Right lobe of liver (tissue), 4 donors: ENCODE results near the gene HOXA10.

Source experiments
- POLR2A ChIP-seq: fragments of 450-650 bp; IDR thresholded peaks from one replicate; pipeline ENCODE4 v1.6.1; 2017; ENCODE audit warnings: antibody characterized with exemption, mild to moderate bottlenecking
- TF ChIP-seq, protein P1 (sequence below), 4 donors: fragments of 200-600 bp in 3 of 4; fragments of 450-650 bp in 1 of 4; IDR thresholded peaks; one replicate each; pipeline versions ENCODE4 v1.5.1 to v1.8.0; 2016 to 2022; ENCODE audit warnings: antibody characterized with exemption in 4 of 4, mild to moderate bottlenecking in 2 of 4
- donor health status: DM: no; HTN: no; CAD: no.
- donor health status: DM: no; HTN: no; CAD: no.
- donor health status: DM: no; HTN: yes; CAD: no.

DNA sequence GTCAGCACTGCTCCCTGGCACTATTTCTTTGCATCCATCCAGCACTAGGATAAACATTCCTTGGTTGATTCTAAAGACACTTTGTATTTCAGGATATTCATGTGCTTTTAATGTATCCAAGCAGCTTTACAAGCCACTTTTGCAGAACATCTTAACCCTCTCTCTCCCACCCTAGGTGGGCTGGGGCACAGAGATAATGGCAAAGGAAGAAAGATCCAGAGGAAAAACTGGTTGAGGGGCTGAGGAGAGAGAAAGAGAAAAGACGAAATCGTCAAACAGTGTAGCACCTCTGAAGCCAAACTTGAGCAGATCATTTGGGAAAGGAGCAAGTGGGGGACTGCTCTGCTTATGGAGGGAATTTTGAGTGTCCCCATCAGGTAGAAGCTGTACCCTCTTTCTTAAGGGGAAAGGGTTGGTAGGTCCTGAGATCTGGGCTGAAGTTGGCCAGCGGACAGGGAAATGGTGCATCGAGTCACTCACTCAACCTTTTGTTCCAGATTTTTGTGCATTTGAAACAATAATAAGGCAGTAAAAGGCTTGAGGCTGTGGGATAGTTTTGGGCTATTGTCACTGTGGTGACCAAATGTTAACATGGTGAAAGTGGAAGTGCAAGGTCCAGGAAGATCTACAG lies 30.0 kb upstream of the HOXA10 start:
- TF ChIP-seq, protein P1, sequence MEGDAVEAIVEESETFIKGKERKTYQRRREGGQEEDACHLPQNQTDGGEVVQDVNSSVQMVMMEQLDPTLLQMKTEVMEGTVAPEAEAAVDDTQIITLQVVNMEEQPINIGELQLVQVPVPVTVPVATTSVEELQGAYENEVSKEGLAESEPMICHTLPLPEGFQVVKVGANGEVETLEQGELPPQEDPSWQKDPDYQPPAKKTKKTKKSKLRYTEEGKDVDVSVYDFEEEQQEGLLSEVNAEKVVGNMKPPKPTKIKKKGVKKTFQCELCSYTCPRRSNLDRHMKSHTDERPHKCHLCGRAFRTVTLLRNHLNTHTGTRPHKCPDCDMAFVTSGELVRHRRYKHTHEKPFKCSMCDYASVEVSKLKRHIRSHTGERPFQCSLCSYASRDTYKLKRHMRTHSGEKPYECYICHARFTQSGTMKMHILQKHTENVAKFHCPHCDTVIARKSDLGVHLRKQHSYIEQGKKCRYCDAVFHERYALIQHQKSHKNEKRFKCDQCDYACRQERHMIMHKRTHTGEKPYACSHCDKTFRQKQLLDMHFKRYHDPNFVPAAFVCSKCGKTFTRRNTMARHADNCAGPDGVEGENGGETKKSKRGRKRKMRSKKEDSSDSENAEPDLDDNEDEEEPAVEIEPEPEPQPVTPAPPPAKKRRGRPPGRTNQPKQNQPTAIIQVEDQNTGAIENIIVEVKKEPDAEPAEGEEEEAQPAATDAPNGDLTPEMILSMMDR (IDR thresholded peaks at IDR 0.05), result no peak
- TF ChIP-seq POLR2A, result no peak
